ENCODE results near the gene LAMC2. TPM values are rescaled to one million over a fixed set of nuclear protein-coding genes. Genes with fewer than 3 reads are reported as not detected.
"Not testable (repeated sequence)": the region's sequence is repeated elsewhere in the genome, so short reads cannot be mapped to it uniquely, and the experiment has no call there.

The LAMC2 gene
- total RNA-seq: 1 to 10 TPM; 2.1 to 6.0 TPM
- long read RNA-seq, full-length matches to known transcripts: 5 of 14 reads
- long read RNA-seq, partial matches to known transcripts: 4 of 14 reads
- long read RNA-seq, other reads (novel, unspliced or antisense): 5 of 14 reads

- DNase-seq (peak; percentile 36), ATAC-seq (peak; percentile 87 to 92)
- intact Hi-C loops (cut with DNase I): no loop called here
These were observed at the start of gene LAMC2 for GRCh38 chr1:183185941-183186490. Gene LAMC2, plus strand, starts transcription at chr1:183186264. Its CDS starts 89 bp downstream, at chr1:183186353.

GRCh38 chr1:183137782-183138181, 48.3 kb upstream of the LAMC2 start:
- intact Hi-C loops (cut with DNase I): no loop called here
- DNase-seq (no peak), ATAC-seq (no peak)

DNA sequence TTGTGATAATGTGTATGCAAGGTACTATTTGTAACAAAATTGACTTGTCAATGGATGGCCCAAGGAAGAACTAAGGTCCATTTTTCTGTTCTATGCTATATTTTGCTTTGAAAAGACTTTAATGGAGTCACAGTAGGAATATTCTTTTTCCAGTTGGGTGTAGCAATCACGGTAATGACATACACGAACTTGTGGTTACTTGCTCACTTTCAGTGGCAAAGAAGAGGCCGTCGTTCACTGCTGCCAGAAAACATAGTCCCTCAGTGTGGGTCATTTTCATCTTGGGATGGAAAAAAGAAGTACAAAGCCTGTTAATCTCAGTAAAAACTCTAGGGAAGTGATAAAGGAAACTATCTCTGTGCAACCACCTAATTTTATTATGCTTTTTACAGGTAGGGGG, 47.8 kb upstream of the LAMC2 start:
- intact Hi-C loops (cut with DNase I): no loop called here
- no peak for DNase-seq
- ATAC-seq: no peak

GRCh38 chr1:183139281-183139942, 46.7 kb upstream of the LAMC2 start:
- peak in 1 of 2 donors; percentile 31 for ATAC-seq
- intact Hi-C loops (cut with DNase I): no loop called here

DNA sequence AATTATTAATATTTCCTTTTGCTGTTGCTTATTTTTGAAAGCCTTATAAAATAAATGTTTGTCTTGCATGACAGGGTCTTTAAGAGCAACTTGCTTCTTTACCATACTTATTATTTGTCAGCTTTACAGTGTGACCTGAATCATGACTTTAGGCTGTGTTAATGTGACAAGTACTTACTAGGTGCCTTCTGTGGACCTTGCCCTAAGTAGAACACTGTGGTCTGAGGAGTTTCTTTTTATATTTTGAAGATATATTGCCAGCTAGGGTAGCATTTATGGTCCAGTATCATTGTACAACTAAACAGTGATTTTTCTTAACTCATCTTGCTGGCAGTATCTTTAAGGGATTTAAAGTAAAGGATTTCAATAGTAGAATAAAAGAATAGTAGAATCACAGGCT, 45.4 kb upstream of the LAMC2 start:
- no peak for ATAC-seq
- DNase-seq: no peak
- intact Hi-C loops (cut with DNase I): loop anchor here in 1 of 2 donors (10.0 kb wide), 1 partner anchor 84 kb away; no protein-coding TSS in a partner anchor

More at GRCh38 chr1:183139281-183139942, 46.7 kb upstream of the LAMC2 start:
- DNase-seq: no peak

DNA sequence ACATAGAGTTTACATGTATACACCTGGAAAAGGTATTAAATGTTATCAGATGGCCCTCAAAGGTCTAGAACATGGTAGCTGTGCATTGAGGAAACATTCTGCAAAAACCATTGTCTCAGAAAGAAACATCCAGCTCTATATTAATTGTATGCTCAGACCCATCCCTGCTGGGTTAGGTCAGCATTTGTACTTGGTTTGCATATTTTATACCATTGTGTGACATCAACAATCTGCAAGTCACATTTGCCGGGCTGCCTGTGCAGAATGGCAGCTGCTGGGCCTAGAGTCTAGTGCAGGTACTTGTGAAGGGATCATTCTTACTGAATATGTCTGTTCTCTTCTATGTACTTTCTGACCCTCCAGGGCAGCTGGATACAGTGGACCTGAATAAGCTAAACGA, 43.9 kb upstream of the LAMC2 start:
- DNase-seq (no peak), ATAC-seq (no peak)
- intact Hi-C loops (cut with DNase I): loop anchor here in 1 of 2 donors (10.0 kb wide), 1 partner anchor 83 kb away; no protein-coding TSS in a partner anchor

GRCh38 chr1:183143576-183144315, 42.3 kb upstream of the LAMC2 start:
- intact Hi-C loops (cut with DNase I): loop anchor here in 1 of 2 donors (10.0 kb wide), 1 partner anchor 81 kb away; no protein-coding TSS in a partner anchor

DNA sequence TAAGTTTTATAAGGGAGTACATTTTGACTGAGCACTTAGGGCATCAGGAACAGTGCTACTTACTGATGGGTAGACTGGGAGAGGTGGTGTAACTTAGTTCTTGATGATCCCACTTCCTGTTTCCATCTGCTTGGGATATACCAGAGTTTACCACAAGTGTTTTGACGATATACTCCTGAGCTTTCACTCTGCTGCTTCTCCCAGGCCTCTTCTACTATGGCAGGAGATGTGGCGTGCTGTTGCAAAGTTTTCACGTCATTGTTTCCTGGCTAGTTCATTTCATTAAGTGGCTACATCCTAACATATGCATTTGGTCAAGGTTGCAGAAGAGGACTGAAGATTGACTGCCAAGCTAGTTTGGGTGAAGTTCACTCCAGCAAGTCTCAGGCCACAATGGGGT, 41.3 kb upstream of the LAMC2 start:
- ATAC-seq (no peak), DNase-seq (no peak)
- intact Hi-C loops (cut with DNase I): loop anchor here in 1 of 2 donors (10.0 kb wide), 1 partner anchor 80 kb away; no protein-coding TSS in a partner anchor

More at GRCh38 chr1:183143576-183144315, 42.3 kb upstream of the LAMC2 start:
- DNase-seq (no peak), ATAC-seq (no peak)

DNA sequence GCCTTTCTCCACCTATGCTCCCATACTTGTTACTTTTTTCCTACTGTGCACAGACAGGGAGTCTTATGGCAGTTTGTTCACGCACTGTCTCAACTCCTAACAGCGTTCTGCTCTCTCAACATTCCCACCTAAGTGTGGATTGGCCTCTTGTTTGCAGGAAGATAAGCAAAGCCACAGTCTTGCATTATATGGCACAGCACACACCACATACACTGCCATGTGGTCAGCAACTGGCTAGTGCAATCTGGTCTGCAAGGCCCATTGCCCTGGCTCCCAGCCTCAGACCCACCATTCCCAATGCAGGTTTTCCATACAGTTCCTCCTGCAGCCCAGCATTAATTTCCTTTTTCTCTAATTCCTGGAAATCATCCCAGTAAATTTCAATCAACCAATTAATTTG, 38.3 kb upstream of the LAMC2 start:
- intact Hi-C loops (cut with DNase I): loop anchor here in 1 of 2 donors (10.0 kb wide), 1 partner anchor 77 kb away; no protein-coding TSS in a partner anchor
- ATAC-seq (peak in 1 of 2 donors; percentile 39), DNase-seq (no peak)

DNA sequence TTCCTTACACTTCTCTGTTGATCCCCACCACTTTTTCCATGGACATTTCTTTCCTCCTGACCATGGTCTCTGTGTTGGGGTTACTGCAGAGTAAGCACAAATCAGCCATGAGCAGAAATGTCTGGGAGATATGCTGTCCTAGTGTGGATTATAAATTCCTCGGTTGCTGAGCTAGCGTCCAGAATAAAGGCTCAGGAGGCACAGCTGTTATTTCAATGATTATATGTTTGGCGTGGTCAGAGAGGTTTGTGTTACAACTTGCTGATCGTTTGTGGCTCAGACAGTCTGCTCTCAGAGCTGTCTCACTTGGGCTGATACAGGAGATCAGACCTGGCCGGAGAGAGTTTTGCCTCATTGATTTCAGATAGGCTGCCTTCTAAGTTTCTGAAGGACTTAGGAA, 37.5 kb upstream of the LAMC2 start:
- ATAC-seq (peak; percentile 41 to 88), DNase-seq (no peak)
- intact Hi-C loops (cut with DNase I): loop anchor here in 1 of 2 donors (10.0 kb wide), 1 partner anchor 76 kb away; no protein-coding TSS in a partner anchor

DNA sequence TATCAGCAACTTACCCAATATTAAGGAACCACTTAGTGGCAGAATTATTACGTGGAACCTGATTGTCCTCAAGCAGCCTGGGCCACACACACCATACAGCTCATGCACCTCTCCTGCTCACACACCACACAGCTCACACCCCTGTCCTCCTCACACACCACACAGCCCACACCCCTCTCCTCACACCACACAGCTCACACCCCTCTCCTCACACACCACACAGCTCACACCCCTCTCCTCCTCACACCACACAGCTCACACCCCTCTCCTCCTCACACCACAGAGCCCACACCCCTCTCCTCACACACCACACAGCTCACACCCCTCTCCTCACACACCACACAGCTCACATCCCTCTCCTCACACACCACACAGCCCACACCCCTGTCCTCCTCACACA, 36.8 kb upstream of the LAMC2 start:
- DNase-seq: no peak
- ATAC-seq: peak in 1 of 2 donors; percentile 23
- intact Hi-C loops (cut with DNase I): loop anchor here in 1 of 2 donors (10.0 kb wide), 1 partner anchor 76 kb away; no protein-coding TSS in a partner anchor

- ATAC-seq; intact Hi-C loops (cut with DNase I); DNase-seq: not testable (repeated sequence)
These were observed 36.0 kb upstream of the LAMC2 start for GRCh38 chr1:183150032-183150431.

DNA sequence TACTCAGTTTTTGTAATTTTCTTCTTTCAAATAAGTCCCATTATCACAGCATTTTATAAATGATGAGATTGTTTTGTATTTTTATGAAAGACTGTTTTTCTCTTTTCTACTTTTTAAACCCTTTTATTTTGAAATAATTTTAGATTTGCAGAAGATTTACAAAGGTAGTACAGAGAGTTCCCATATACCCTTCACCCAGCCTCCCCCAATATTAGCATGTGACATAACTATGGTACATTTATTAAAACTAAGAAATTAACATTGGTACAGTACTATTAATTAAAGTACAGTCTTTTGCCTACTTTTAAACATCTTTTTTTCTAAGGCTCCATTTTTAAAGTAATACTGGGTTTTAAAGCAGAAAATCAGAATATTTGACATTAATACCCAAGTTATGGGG, 35.6 kb upstream of the LAMC2 start:
- no peak for ATAC-seq
- intact Hi-C loops (cut with DNase I): no loop called here
- no peak for DNase-seq

DNA sequence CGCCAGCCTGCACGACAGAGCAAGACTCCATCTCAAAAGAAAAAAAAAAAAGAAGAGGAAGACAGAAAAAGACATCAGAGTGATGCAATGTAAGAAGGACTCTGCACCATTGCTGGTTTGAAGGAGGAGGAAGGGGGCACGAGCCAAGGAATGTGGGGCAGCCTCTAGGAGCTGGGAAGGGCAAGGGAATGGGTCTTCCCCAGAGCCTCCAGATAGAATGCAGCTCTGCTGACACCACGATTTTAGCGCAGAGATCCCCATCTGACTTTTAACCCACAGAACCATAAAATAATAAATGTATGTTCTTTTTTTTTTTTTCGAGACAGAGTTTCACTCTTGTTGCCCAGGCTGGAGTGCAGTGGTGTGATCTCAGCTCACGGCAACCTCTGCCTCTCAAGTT, 33.9 kb upstream of the LAMC2 start:
- ATAC-seq (no peak), DNase-seq (no peak)
- intact Hi-C loops (cut with DNase I): no loop called here

- intact Hi-C loops (cut with DNase I): no loop called here
- DNase-seq: no peak
- ATAC-seq: no peak
These were observed 30.1 kb upstream of the LAMC2 start for GRCh38 chr1:183155939-183156338.

DNA sequence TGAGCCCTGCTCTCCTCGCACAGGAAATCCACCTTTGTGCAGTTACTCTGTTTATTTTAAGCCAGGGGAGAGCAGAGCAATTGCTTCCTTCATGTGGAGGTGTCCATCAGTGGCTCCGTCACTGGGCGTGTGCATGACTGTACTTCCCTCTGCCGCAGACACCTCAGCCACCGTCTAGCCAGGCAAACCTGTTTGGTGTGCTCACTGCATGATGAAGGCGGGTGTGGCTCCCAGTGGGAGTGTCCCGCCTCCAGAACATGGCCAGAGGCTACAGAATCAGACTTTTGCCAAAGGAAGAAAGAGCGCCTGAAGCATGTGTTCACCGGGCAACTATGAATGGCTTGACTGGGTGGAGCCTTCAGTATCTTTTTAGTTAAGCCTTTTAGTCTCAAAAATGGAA, 26.1 kb upstream of the LAMC2 start:
- DNase-seq (no peak), ATAC-seq (peak in 1 of 2 donors; percentile 34)
- intact Hi-C loops (cut with DNase I): no loop called here

GRCh38 chr1:183161391-183161790, 24.7 kb upstream of the LAMC2 start:
- DNase-seq (no peak), ATAC-seq (no peak)
- intact Hi-C loops (cut with DNase I): no loop called here

- intact Hi-C loops (cut with DNase I): no loop called here
- ATAC-seq: no peak
These were observed 22.7 kb upstream of the LAMC2 start for GRCh38 chr1:183163316-183163715.

GRCh38 chr1:183164340-183164739, 21.7 kb upstream of the LAMC2 start:
- DNase-seq (no peak), ATAC-seq (peak in 1 of 2 donors; percentile 70)
- intact Hi-C loops (cut with DNase I): no loop called here

More at GRCh38 chr1:183163316-183163715, 22.7 kb upstream of the LAMC2 start:
- no peak for DNase-seq

All from left cardiac atrium (tissue), 4 donors.